Large intestine (tissue), 3 donors: ENCODE results near the gene RYR2. TPM values are rescaled to one million over a fixed set of nuclear protein-coding genes. Genes with fewer than 3 reads are reported as not detected.

Experiments
- DNase-seq, 2 donors: peaks; one replicate each; pipeline versions ENCODE4 v3.0.0 to v3.0.0-alpha.2; 2013
- H3K27ac ChIP-seq: one replicate; pipeline ENCODE4 v1.5.1; 2013; ENCODE audit warnings: low read length
- H3K27me3 ChIP-seq: 2 replicates; pipeline ENCODE4 v1.6.1; 2013; ENCODE audit warnings: low read length; ENCODE audit not compliant: control insufficient read depth, insufficient read depth
- H3K36me3 ChIP-seq: 2 replicates; pipeline ENCODE4 v1.6.1; 2013; ENCODE audit warnings: low read length; ENCODE audit not compliant: control insufficient read depth, insufficient read depth
- H3K4me1 ChIP-seq: one replicate; pipeline ENCODE4 v1.6.1; 2013; ENCODE audit warnings: low read length; ENCODE audit not compliant: control insufficient read depth, insufficient read depth
- H3K4me3 ChIP-seq: one replicate; pipeline ENCODE4 v1.5.1; 2013; ENCODE audit warnings: low read length
- H3K9me3 ChIP-seq: one replicate; pipeline ENCODE4 v1.6.1; 2013; ENCODE audit warnings: mild to moderate bottlenecking, low read depth, low read length, moderate library complexity; ENCODE audit not compliant: control insufficient read depth
- WGBS: methylation state at CpG from one replicate; pipeline ENCODE4 v1.1.5; 2013; ENCODE audit warnings: low lambda C conversion rate; ENCODE audit not compliant: insufficient coverage; 5-methylcytosine and 5-hydroxymethylcytosine counted together
- polyA plus RNA-seq: library from polyadenylated mRNA; unstranded; fragments of 120-200 nt; gene quantifications from one replicate; pipeline ENCODE4 v1.2.1, GENCODE V29; 2013

Gene RYR2
- polyA plus RNA-seq, 1 donor, result 4.3 TPM

DNA sequence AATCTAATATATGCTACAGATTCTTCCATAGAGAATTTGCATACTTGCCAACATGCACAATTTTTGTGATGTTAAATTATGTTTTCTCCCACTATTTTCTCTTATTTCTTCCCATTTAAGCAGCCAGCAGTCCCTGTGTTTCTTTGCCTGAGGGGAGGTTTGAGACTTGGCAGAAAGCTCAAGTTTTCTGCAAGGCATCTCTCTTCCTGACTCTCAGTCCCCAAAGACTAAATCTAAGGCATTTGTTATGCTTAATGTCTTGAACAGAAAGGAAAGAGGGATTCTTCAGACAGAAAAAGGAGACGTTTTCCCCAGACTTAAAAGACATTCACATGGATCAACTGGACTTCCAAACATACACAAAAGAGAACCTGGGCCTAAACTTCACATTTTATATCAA is 354.4 kb downstream of the RYR2 start:
- WGBS, result no CpG with 5 or more reads among the region's 1 CpG
- H3K4me3 ChIP-seq, result no peak overlapping the region
- H3K4me1 ChIP-seq, result no peaks in the 10 kb centered on the region
- no peak for DNase-seq
- H3K27me3 ChIP-seq, result no peaks in the 10 kb centered on the region
- no peak overlapping the region for H3K27ac ChIP-seq
- H3K9me3 ChIP-seq, result no peaks in the 10 kb centered on the region
- H3K36me3 ChIP-seq, result no peaks in the 10 kb centered on the region

GRCh38 chr1:237398751-237399150 is 356.8 kb downstream of the RYR2 start:
- H3K4me3 ChIP-seq, result no peak overlapping the region
- no peak overlapping the region for H3K27ac ChIP-seq
- WGBS, result no CpG with 5 or more reads among the region's 4 CpGs
- H3K4me1 ChIP-seq, result no peaks in the 10 kb centered on the region
- H3K36me3 ChIP-seq, result no peaks in the 10 kb centered on the region
- DNase-seq, result no peak
- H3K9me3 ChIP-seq, result peaks cover 2% of the 10 kb centered on the region
- no peaks in the 10 kb centered on the region for H3K27me3 ChIP-seq

- no peak overlapping the region for H3K4me3 ChIP-seq
- no peak overlapping the region for H3K27ac ChIP-seq
- peaks cover 2% of the 10 kb centered on the region for H3K9me3 ChIP-seq
- WGBS, result no CpG with 5 or more reads among the region's 3 CpGs
- DNase-seq, result no peak
- H3K36me3 ChIP-seq, result no peaks in the 10 kb centered on the region
- H3K27me3 ChIP-seq, result no peaks in the 10 kb centered on the region
- H3K4me1 ChIP-seq, result no peaks in the 10 kb centered on the region
Measured at GRCh38 chr1:237405912-237406311, 363.9 kb downstream of the RYR2 start.

- H3K27me3 ChIP-seq, result no peaks in the 10 kb centered on the region
- no peaks in the 10 kb centered on the region for H3K4me1 ChIP-seq
- no peak overlapping the region for H3K27ac ChIP-seq
- WGBS, result no CpG with 5 or more reads among the region's 2 CpGs
- no peaks in the 10 kb centered on the region for H3K9me3 ChIP-seq
- H3K4me3 ChIP-seq, result no peak overlapping the region
- DNase-seq, result no peak
- H3K36me3 ChIP-seq, result no peaks in the 10 kb centered on the region
Measured at GRCh38 chr1:237411621-237412020, 369.6 kb downstream of the RYR2 start.

DNA sequence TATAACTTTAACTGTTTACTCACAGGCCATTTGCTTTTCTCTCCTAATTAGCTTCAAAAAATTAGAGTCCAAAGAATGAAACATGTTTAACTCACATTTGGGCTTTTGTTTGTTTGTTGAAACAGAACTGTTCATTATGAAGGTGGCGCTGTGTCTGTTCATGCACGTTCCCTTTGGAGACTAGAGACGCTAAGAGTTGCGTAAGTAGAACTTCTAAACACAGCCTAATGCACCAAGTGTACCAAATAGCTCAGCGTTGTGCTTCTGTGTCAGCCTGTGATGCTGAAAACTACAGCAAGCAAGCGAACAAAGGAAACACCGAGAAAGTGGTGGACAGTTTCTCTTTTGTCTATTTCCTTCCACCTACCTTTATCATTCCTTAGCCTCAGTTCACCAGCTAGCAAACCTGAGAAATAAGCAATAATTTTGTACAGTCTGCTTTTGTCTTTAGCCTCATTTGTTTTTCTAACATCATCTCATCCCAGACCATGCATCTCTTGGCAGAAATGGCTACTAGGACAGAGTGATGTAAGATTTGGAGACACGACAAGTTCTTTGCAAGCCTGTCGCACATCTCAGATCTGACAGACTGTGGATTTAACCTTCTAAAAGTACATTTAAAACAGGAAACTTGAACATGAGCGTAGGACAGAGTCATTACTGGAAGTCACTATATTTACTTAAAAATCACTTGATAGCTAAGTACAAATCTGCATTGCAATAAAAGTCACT is 375.1 kb downstream of the RYR2 start:
- Histone ChIP-seq H3K4me3 (no peak overlapping the region), H3K27me3 (no peaks in the 10 kb centered on the region), H3K27ac (no peak overlapping the region), H3K9me3 (no peaks in the 10 kb centered on the region), H3K4me1 (no peaks in the 10 kb centered on the region), H3K36me3 (no peaks in the 10 kb centered on the region)
- 92% methylated on average over 4 of the region's 10 CpGs for WGBS
- no peak for DNase-seq

DNA sequence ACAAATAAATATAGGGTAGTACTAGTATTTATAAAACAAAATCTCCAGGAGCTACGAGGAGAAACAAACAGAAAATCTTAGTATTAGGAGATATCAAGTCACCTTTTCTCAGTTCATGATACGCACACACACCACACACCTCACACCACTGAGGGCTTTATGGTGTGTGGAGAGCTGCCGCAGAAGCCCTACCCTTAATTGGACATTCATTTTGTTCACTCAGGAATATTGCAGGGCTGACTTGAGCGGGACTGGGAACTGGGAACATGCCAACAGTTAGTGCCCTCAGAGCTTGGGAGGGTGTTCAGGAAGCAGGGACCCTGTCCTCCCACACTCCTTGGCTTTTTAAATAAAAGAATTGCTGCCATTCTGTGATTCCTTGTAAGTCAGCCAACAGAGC is 386.8 kb downstream of the RYR2 start:
- Histone ChIP-seq H3K27ac (no peak overlapping the region), H3K4me3 (no peak overlapping the region), H3K4me1 (no peaks in the 10 kb centered on the region), H3K9me3 (no peaks in the 10 kb centered on the region), H3K36me3 (no peaks in the 10 kb centered on the region), H3K27me3 (no peaks in the 10 kb centered on the region)
- no CpG with 5 or more reads among the region's 4 CpGs for WGBS
- no peak for DNase-seq

DNA sequence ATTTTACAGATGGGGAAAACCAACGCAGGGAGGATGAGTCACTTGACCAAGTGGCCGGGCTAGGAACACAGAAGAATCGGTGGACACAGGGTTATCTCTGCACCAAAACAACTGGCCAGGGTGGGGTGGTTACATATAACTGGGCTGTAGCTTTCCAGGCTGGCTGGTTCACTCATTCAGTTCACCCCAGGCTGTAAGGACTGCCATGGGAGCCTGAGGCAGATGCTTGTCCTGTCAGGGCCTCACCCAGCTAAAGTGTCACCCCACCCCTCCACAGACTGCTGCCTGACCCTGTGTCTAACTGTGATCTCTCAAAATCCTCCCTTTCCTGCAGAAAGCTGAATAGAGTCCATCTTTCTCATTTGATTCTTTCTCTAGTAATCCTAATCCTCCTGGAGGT is 387.3 kb downstream of the RYR2 start:
- no peaks in the 10 kb centered on the region for H3K27me3 ChIP-seq
- no peaks in the 10 kb centered on the region for H3K9me3 ChIP-seq
- H3K36me3 ChIP-seq, result no peaks in the 10 kb centered on the region
- no peak overlapping the region for H3K4me3 ChIP-seq
- DNase-seq, result peak in 1 of 2 donors; percentile 1
- no CpG with 5 or more reads among the region's 3 CpGs for WGBS
- H3K27ac ChIP-seq, result no peak overlapping the region
- no peaks in the 10 kb centered on the region for H3K4me1 ChIP-seq

DNA sequence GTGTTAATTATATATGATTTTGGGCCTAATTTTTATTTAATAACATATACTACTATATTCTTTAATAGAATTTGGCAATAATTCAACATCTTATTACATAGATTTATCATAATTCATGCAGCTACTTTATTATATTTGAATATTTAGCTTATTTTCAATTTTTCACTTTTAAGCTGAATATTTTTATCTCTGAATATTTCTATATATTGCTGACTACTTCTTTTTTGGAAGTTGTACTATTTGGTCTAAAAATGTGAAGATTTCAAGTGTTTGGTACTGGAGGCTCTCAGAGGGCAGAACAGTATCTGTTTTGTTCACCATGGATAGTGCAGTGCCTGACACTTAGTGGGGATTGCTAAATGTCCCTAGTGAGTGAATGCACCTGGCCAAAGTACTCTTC is 389.5 kb downstream of the RYR2 start:
- no peaks in the 10 kb centered on the region for H3K27me3 ChIP-seq
- H3K27ac ChIP-seq, result no peak overlapping the region
- H3K4me3 ChIP-seq, result no peak overlapping the region
- no peaks in the 10 kb centered on the region for H3K9me3 ChIP-seq
- no peak for DNase-seq
- no peaks in the 10 kb centered on the region for H3K36me3 ChIP-seq
- no peaks in the 10 kb centered on the region for H3K4me1 ChIP-seq

DNA sequence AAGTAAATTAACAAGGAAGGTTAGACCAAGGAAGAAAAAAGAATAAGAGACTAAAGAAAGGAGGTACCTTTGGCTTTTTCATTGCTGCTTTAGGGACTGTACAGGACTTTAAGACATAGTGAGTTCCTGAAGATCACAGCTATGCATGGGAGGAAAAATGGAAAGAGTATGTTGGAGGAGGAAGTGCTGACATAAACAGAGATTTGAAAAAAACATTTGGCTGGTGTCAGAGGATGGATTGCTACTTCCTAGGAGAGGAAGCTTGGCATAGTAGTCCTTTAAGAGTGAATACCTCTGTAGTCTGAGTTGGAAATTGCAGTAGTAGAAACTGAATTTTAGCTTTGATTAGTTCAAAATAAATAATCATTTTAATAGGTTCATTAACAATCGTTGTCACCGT is 398.4 kb downstream of the RYR2 start:
- Histone ChIP-seq H3K4me1 (no peaks in the 10 kb centered on the region), H3K4me3 (no peak overlapping the region), H3K9me3 (no peaks in the 10 kb centered on the region), H3K27me3 (no peaks in the 10 kb centered on the region), H3K27ac (no peak overlapping the region), H3K36me3 (no peaks in the 10 kb centered on the region)
- DNase-seq, result no peak
- 41% methylated on average over 2 of the region's 2 CpGs for WGBS

DNA sequence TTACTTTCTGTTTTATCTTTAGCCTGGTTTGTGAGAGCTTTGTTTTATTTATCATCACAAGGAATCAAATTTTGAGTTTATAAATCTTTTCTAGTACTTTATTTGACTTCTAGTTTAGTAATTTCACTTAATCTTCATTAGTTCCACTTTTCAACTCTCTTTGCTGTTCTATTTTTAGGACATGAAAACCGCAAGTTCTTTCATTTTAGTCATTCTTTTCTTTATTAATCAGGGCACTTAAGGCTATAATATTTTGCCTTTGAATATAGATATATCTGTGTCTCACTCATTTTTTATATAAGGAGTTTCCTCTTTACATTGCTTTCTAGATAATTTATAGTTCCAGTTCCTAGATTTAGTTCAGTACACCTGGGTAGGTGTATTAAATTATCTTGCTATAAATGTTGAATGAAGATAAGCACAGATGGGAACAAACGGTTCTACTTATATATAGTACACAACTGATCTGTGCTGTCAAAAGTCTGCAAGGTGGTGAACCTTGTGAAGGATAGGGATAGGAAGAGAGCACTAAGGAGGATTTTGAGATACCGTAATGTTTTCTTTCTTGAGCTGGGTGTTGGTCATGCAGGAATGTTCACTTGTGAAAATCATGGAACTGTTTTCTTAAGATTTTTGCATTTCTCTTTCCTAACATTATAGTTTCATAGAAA is 402.3 kb downstream of the RYR2 start:
- Histone ChIP-seq H3K27ac (no peak overlapping the region), H3K9me3 (no peaks in the 10 kb centered on the region), H3K4me1 (no peaks in the 10 kb centered on the region), H3K27me3 (no peaks in the 10 kb centered on the region), H3K36me3 (no peaks in the 10 kb centered on the region), H3K4me3 (no peak overlapping the region)
- DNase-seq, result no peak
- WGBS, result 100% methylated on average over 1 of the region's 3 CpGs

DNA sequence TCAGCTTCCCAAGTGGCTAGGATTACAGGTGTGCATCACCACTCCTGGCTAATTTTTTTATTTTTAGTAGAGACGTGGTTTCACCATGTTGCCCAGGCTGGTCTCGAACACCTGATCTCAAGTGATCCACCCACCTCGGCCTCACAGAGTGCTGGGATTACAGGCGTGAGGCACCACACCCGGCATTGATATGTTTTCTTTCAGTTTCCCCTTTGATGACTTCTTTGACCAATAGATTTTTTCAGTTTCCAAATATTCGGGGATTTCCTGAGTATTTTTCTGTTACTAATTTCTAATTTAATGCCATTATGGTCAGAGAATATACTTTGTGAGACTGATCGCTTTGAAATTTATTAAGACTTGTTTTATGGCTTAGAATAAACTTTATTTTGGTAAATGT is 406.1 kb downstream of the RYR2 start:
- Histone ChIP-seq H3K4me1 (no peaks in the 10 kb centered on the region), H3K27ac (no peak overlapping the region), H3K36me3 (no peaks in the 10 kb centered on the region), H3K4me3 (no peak overlapping the region), H3K27me3 (no peaks in the 10 kb centered on the region), H3K9me3 (no peaks in the 10 kb centered on the region)
- WGBS, result 100% methylated on average over 2 of the region's 7 CpGs
- DNase-seq, result no peak
